Stimulated activated naive B cell treated with anti-CD40 and anti-IgM and Interleukin-4, amounts not matched to agents 10 μg/mL and 1 μg/mL and 100 μg/mL, for 72 hours (primary cell): ENCODE measurements around the gene STOML2.

Experiments used
- ATAC-seq, 2 donors: fragments of 150-1000 bp; cut with Tn5 transposase; replicated peaks; 2 replicates each; pipeline ENCODE4 v1.10.0; 2021; ENCODE audit warnings: moderate library complexity in 1 of 2
- DNase-seq: peaks from one replicate; pipeline ENCODE4 v3.0.0; 2021
- H3K27ac Mint-ChIP-seq: one replicate; pipeline ENCODE4 v1.8.0; 2022; ENCODE audit warnings: mild to moderate bottlenecking, mixed read lengths
- H3K27me3 Mint-ChIP-seq, 2 donors: one replicate each; pipeline ENCODE4 v1.8.0; 2022; ENCODE audit warnings: mixed read lengths in 2 of 2
- H3K36me3 Mint-ChIP-seq, 2 donors: one replicate each; pipeline ENCODE4 v1.8.0; 2022; ENCODE audit warnings: mixed read lengths in 2 of 2, mild to moderate bottlenecking in 1 of 2
- H3K4me1 Mint-ChIP-seq, 2 donors: one replicate each; pipeline ENCODE4 v1.8.0; 2022; ENCODE audit warnings: mixed read lengths in 2 of 2, mild to moderate bottlenecking in 1 of 2
- H3K4me3 Mint-ChIP-seq, 2 donors: one replicate each; pipeline ENCODE4 v1.8.0; 2022; ENCODE audit warnings: mild to moderate bottlenecking in 2 of 2, mixed read lengths in 2 of 2, moderate library complexity in 1 of 2
- H3K9me3 Mint-ChIP-seq, 2 donors: one replicate each; pipeline ENCODE4 v1.8.0; 2022; ENCODE audit warnings: mixed read lengths in 2 of 2, mild to moderate bottlenecking in 1 of 2

Gene STOML2

DNA sequence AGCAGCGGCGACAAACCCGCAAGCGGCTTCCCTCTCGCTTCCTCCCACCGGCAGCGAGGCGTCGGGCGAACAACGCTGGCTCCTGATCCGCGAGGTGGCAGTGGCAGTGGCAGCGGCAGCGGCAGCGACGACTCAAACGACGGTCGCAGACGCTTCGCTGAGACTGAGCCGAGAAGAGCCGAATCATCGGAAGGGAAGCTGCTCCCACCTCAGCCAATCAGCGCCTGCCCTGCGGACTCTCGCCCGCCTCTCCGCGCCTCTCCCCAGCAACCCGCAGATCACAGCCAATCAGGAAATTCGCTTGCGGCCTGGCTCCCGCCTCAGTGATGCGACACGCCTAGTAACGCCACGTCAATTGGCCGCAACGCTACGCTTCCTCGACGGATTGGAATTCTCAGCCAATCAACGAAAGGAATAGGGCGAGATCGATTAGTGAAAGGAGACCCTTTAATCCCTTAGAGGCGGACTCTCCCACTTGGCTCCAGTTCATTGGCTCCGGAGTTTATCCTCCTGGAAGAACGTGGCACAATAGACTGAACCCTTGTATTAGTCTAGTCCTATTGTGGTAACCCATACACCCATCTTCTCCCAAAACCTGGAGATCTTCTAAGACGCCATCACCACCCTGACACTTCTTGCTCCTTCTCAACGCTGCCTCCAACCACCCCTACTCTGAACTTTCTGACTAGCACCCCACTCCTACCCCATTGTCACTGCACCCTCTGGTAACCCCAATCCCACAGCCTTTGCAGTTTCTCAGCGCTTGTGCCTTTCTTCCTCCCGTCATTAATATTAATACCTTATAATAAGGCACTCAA is 30.3 kb downstream of the STOML2 start, which contains the start of gene VCP:
Gene VCP, minus strand, starts transcription at position 165 of the 818 bp plus-strand sequence. CDS start 272 bp downstream, outside the sequence.
- peak within 1 kb of the TSS; percentile 89 to 95 for H3K4me3 Mint-ChIP-seq
- H3K4me1 Mint-ChIP-seq: peaks cover 26 to 58% of the 10 kb centered on the region in 2 donors
- peaks cover 44 to 59% of the 10 kb centered on the region in 2 donors for H3K36me3 Mint-ChIP-seq
- peak; percentile 98 for DNase-seq
- peak within 1 kb of the TSS; percentile 96 for H3K27ac Mint-ChIP-seq
- ATAC-seq: peak; percentile 89 to 92
- no peaks in the 10 kb centered on the region for H3K9me3 Mint-ChIP-seq
- no peaks in the 10 kb centered on the region for H3K27me3 Mint-ChIP-seq

- H3K27me3 Mint-ChIP-seq: no peaks in the 10 kb centered on the region
- H3K27ac Mint-ChIP-seq: peak overlapping the region; percentile 96
- peak; percentile 74 for DNase-seq
- peak overlapping the region; percentile 89 to 95 for H3K4me3 Mint-ChIP-seq
- H3K9me3 Mint-ChIP-seq: no peaks in the 10 kb centered on the region
- peak; percentile 73 to 78 for ATAC-seq
- peaks cover 48 to 63% of the 10 kb centered on the region in 2 donors for H3K36me3 Mint-ChIP-seq
- H3K4me1 Mint-ChIP-seq: peaks cover 29 to 57% of the 10 kb centered on the region in 2 donors
Measured at GRCh38 chr9:35071814-35072460, 31.0 kb downstream of the STOML2 start.

GRCh38 chr9:35070823-35071813 is 31.8 kb downstream of the STOML2 start:
- Mint-ChIP-seq H3K9me3 (no peaks in the 10 kb centered on the region), H3K4me3 (peak overlapping the region; percentile 89 to 95), H3K4me1 (peaks cover 27 to 57% of the 10 kb centered on the region in 2 donors), H3K27me3 (no peaks in the 10 kb centered on the region), H3K27ac (peak overlapping the region; percentile 96), H3K36me3 (peaks cover 47 to 61% of the 10 kb centered on the region in 2 donors)
- DNase-seq: no peak
- no peak for ATAC-seq

- peaks cover 37 to 50% of the 10 kb centered on the region in 2 donors for H3K36me3 Mint-ChIP-seq
- H3K9me3 Mint-ChIP-seq: no peaks in the 10 kb centered on the region
- H3K4me3 Mint-ChIP-seq: no peak overlapping the region
Measured at GRCh38 chr9:35069020-35069419, 33.9 kb downstream of the STOML2 start.

GRCh38 chr9:35067056-35067455 is 35.9 kb downstream of the STOML2 start:
- peaks cover 43 to 60% of the 10 kb centered on the region in 2 donors for H3K36me3 Mint-ChIP-seq
- no peaks in the 10 kb centered on the region for H3K9me3 Mint-ChIP-seq
- no peak overlapping the region for H3K4me3 Mint-ChIP-seq
- H3K27ac Mint-ChIP-seq: peak overlapping the region; percentile 31
- ATAC-seq (no peak), DNase-seq (no peak)
- H3K27me3 Mint-ChIP-seq: no peaks in the 10 kb centered on the region
- H3K4me1 Mint-ChIP-seq: peaks cover 19 to 33% of the 10 kb centered on the region in 2 donors

More at GRCh38 chr9:35069020-35069419, 33.9 kb downstream of the STOML2 start:
- peaks cover 24 to 46% of the 10 kb centered on the region in 2 donors for H3K4me1 Mint-ChIP-seq
- H3K27me3 Mint-ChIP-seq: no peaks in the 10 kb centered on the region
- DNase-seq: no peak
- H3K27ac Mint-ChIP-seq: no peak overlapping the region
- ATAC-seq: no peak

GRCh38 chr9:35060548-35061207 is 42.3 kb downstream of the STOML2 start:
- Mint-ChIP-seq H3K4me3 (no peak overlapping the region), H3K9me3 (no peaks in the 10 kb centered on the region), H3K4me1 (peaks cover 0 to 5% of the 10 kb centered on the region in 2 donors), H3K36me3 (peaks cover 63 to 79% of the 10 kb centered on the region in 2 donors), H3K27ac (no peak overlapping the region), H3K27me3 (no peaks in the 10 kb centered on the region)
- no peak for ATAC-seq
- DNase-seq: no peak

DNA sequence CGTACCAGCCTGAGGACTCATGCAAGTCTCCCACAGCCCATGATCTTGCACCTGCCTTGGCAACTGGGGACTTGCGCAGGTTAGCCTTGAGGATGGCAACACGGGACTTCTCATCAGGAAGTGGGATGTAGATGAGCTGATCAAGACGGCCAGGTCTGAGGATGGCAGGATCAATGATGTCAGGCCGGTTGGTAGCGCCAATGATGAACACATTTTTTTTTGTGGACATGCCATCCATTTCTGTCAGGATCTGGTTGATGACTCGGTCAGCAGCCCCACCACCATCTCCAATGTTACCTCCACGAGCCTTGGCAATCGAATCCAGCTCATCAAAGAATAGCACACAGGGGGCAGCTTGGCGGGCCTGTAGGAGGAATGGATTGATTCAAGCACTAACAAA is 43.5 kb downstream of the STOML2 start:
- peaks cover 71 to 83% of the 10 kb centered on the region in 2 donors for H3K36me3 Mint-ChIP-seq
- H3K4me3 Mint-ChIP-seq: no peak overlapping the region
- H3K4me1 Mint-ChIP-seq: peaks cover 0 to 5% of the 10 kb centered on the region in 2 donors
- DNase-seq (no peak), ATAC-seq (no peak)
- no peak overlapping the region for H3K27ac Mint-ChIP-seq
- no peaks in the 10 kb centered on the region for H3K9me3 Mint-ChIP-seq
- H3K27me3 Mint-ChIP-seq: no peaks in the 10 kb centered on the region

DNA sequence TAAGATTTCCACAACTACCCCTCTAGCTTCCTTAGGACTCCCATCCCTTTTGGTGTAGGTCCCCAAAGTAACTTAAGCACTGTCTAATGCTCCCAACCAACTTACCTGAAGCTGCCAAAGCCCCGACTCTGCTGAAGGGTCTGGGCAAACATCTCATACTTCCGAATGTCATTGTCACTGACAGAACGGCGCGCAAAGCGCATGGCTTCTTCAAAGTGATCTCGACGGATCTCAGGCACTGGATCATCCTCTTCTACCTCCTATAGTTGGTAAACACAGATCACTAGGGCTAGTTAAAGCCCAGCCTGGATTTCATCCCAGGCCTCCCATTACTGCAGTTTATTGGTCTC is 45.7 kb downstream of the STOML2 start:
- peaks cover 8 to 14% of the 10 kb centered on the region in 2 donors for H3K4me1 Mint-ChIP-seq
- ATAC-seq: no peak
- no peak for DNase-seq
- no peaks in the 10 kb centered on the region for H3K9me3 Mint-ChIP-seq
- H3K36me3 Mint-ChIP-seq: peaks cover 74 to 89% of the 10 kb centered on the region in 2 donors
- no peak overlapping the region for H3K4me3 Mint-ChIP-seq
- H3K27ac Mint-ChIP-seq: peak overlapping the region; percentile 57
- no peaks in the 10 kb centered on the region for H3K27me3 Mint-ChIP-seq

DNA sequence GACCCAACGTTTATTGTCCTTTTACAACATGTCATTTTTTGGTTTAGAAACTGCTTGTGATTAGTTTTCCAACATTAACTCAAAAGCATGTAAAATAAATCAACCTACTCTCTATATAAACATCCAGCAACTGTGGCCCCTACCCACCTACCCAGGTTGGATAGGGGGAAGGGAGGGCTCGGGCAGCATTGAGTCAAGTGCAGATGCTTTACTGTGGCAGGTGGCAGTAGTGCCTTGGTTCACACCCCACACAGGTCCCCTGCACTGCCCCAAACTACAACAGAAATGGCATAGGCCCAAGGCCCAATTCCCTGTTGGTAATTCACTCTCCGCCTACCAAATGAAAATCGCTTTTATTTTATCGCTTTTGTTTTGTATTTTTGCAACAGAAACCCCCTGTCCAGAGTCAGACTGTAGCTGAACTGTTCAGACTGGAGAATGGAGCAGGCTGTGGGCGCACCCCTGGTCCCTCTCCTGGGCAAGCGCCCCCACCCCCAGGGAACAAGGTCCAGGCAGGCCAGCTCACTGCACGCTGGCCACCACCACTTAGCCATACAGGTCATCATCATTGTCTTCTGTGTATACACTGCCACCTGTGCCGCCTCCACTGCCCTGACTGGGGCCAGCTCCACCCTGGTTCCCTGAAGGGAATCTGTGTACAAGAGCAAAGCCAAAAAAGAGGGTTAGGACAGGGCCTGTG is 46.2 kb downstream of the STOML2 start:
- Mint-ChIP-seq H3K27me3 (no peaks in the 10 kb centered on the region), H3K4me3 (no peak overlapping the region), H3K27ac (peak overlapping the region; percentile 57), H3K9me3 (no peaks in the 10 kb centered on the region), H3K36me3 (peaks cover 68 to 85% of the 10 kb centered on the region in 2 donors), H3K4me1 (peaks cover 8 to 14% of the 10 kb centered on the region in 2 donors)
- DNase-seq (no peak), ATAC-seq (no peak)

- Mint-ChIP-seq H3K27ac (no peak overlapping the region), H3K36me3 (peaks cover 64 to 74% of the 10 kb centered on the region in 2 donors), H3K27me3 (no peaks in the 10 kb centered on the region), H3K9me3 (no peaks in the 10 kb centered on the region), H3K4me3 (no peak overlapping the region), H3K4me1 (peaks cover 10 to 20% of the 10 kb centered on the region in 2 donors)
- ATAC-seq (no peak), DNase-seq (no peak)
Measured at GRCh38 chr9:35054871-35055644, 47.9 kb downstream of the STOML2 start.

GRCh38 chr9:35054185-35054835 is 48.6 kb downstream of the STOML2 start:
- H3K27me3 Mint-ChIP-seq: no peaks in the 10 kb centered on the region
- H3K9me3 Mint-ChIP-seq: no peaks in the 10 kb centered on the region
- H3K36me3 Mint-ChIP-seq: peaks cover 61 to 73% of the 10 kb centered on the region in 2 donors
- ATAC-seq (no peak), DNase-seq (no peak)
- H3K4me1 Mint-ChIP-seq: peaks cover 10 to 20% of the 10 kb centered on the region in 2 donors
- H3K27ac Mint-ChIP-seq: no peak overlapping the region
- no peak overlapping the region for H3K4me3 Mint-ChIP-seq
